Measurements from ENCODE around the gene DRICH1.
"Not testable (repeated sequence)": the region's sequence is repeated elsewhere in the genome, so short reads cannot be mapped to it uniquely, and the experiment has no call there.

The DRICH1 gene

GRCh38 chr22:23621916-23622315 is 10.2 kb downstream of the DRICH1 start:
- not testable (repeated sequence) for H3K9me3 ChIP-seq (ENCODE audit: control insufficient read depth, low read length); H3K36me3 ChIP-seq (ENCODE audit: control insufficient read depth, insufficient read depth, low read length); H3K4me3 ChIP-seq (ENCODE audit: insufficient read depth, low read depth, low read length, poor library complexity, severe bottlenecking); H3K27ac ChIP-seq (ENCODE audit: insufficient read depth, low read length, poor library complexity, severe bottlenecking); DNase-seq; H3K27me3 ChIP-seq (replicated peaks; ENCODE audit: control insufficient read depth, insufficient read depth, low read length, poor library complexity, severe bottlenecking); H3K4me1 ChIP-seq (ENCODE audit: control insufficient read depth, insufficient read depth, low read length, poor library complexity, severe bottlenecking)

- Histone ChIP-seq H3K4me1 (ENCODE audit: control insufficient read depth, insufficient read depth, low read length, poor library complexity, severe bottlenecking) (no peaks in the 10 kb centered on the region), H3K9me3 (ENCODE audit: control insufficient read depth, low read length) (no peaks in the 10 kb centered on the region), H3K4me3 (ENCODE audit: insufficient read depth, low read depth, low read length, poor library complexity, severe bottlenecking) (no peak overlapping the region), H3K27me3 (replicated peaks; ENCODE audit: control insufficient read depth, insufficient read depth, low read length, poor library complexity, severe bottlenecking) (no peaks in the 10 kb centered on the region), H3K27ac (ENCODE audit: insufficient read depth, low read length, poor library complexity, severe bottlenecking) (no peak overlapping the region), H3K36me3 (ENCODE audit: control insufficient read depth, insufficient read depth, low read length) (no peaks in the 10 kb centered on the region)
- DNase-seq: no peak
Observed at GRCh38 chr22:23621082-23621780, 10.9 kb downstream of the DRICH1 start.

- Histone ChIP-seq H3K27ac (ENCODE audit: insufficient read depth, low read length, poor library complexity, severe bottlenecking) (no peak overlapping the region), H3K27me3 (replicated peaks; ENCODE audit: control insufficient read depth, insufficient read depth, low read length, poor library complexity, severe bottlenecking) (no peaks in the 10 kb centered on the region), H3K36me3 (ENCODE audit: control insufficient read depth, insufficient read depth, low read length) (no peaks in the 10 kb centered on the region), H3K4me1 (ENCODE audit: control insufficient read depth, insufficient read depth, low read length, poor library complexity, severe bottlenecking) (no peaks in the 10 kb centered on the region), H3K9me3 (ENCODE audit: control insufficient read depth, low read length) (no peaks in the 10 kb centered on the region), H3K4me3 (ENCODE audit: insufficient read depth, low read depth, low read length, poor library complexity, severe bottlenecking) (no peak overlapping the region)
- DNase-seq: no peak
Observed at GRCh38 chr22:23613193-23613972, 18.7 kb downstream of the DRICH1 start.

GRCh38 chr22:23609983-23610781 is 21.9 kb downstream of the DRICH1 start:
- Histone ChIP-seq H3K4me1 (ENCODE audit: control insufficient read depth, insufficient read depth, low read length, poor library complexity, severe bottlenecking) (no peaks in the 10 kb centered on the region), H3K27me3 (replicated peaks; ENCODE audit: control insufficient read depth, insufficient read depth, low read length, poor library complexity, severe bottlenecking) (no peaks in the 10 kb centered on the region), H3K9me3 (ENCODE audit: control insufficient read depth, low read length) (no peaks in the 10 kb centered on the region), H3K27ac (ENCODE audit: insufficient read depth, low read length, poor library complexity, severe bottlenecking) (no peak overlapping the region), H3K4me3 (ENCODE audit: insufficient read depth, low read depth, low read length, poor library complexity, severe bottlenecking) (no peak overlapping the region), H3K36me3 (ENCODE audit: control insufficient read depth, insufficient read depth, low read length) (no peaks in the 10 kb centered on the region)
- DNase-seq: no peak

GRCh38 chr22:23608583-23608982 is 23.5 kb downstream of the DRICH1 start:
- Histone ChIP-seq H3K4me3 (ENCODE audit: insufficient read depth, low read depth, low read length, poor library complexity, severe bottlenecking) (no peak overlapping the region), H3K4me1 (ENCODE audit: control insufficient read depth, insufficient read depth, low read length, poor library complexity, severe bottlenecking) (no peaks in the 10 kb centered on the region), H3K27ac (ENCODE audit: insufficient read depth, low read length, poor library complexity, severe bottlenecking) (no peak overlapping the region), H3K27me3 (replicated peaks; ENCODE audit: control insufficient read depth, insufficient read depth, low read length, poor library complexity, severe bottlenecking) (no peaks in the 10 kb centered on the region), H3K9me3 (ENCODE audit: control insufficient read depth, low read length) (no peaks in the 10 kb centered on the region), H3K36me3 (ENCODE audit: control insufficient read depth, insufficient read depth, low read length) (no peaks in the 10 kb centered on the region)
- DNase-seq: no peak

- Histone ChIP-seq H3K27me3 (replicated peaks; ENCODE audit: control insufficient read depth, insufficient read depth, low read length, poor library complexity, severe bottlenecking) (no peaks in the 10 kb centered on the region), H3K4me3 (ENCODE audit: insufficient read depth, low read depth, low read length, poor library complexity, severe bottlenecking) (no peak overlapping the region), H3K27ac (ENCODE audit: insufficient read depth, low read length, poor library complexity, severe bottlenecking) (no peak overlapping the region), H3K4me1 (ENCODE audit: control insufficient read depth, insufficient read depth, low read length, poor library complexity, severe bottlenecking) (no peaks in the 10 kb centered on the region), H3K36me3 (ENCODE audit: control insufficient read depth, insufficient read depth, low read length) (no peaks in the 10 kb centered on the region), H3K9me3 (ENCODE audit: control insufficient read depth, low read length) (no peaks in the 10 kb centered on the region)
- DNase-seq: no peak
Observed at GRCh38 chr22:23606204-23607131, 25.7 kb downstream of the DRICH1 start.

GRCh38 chr22:23604939-23605712 is 27.0 kb downstream of the DRICH1 start:
- Histone ChIP-seq H3K27me3 (replicated peaks; ENCODE audit: control insufficient read depth, insufficient read depth, low read length, poor library complexity, severe bottlenecking) (no peaks in the 10 kb centered on the region), H3K36me3 (ENCODE audit: control insufficient read depth, insufficient read depth, low read length) (no peaks in the 10 kb centered on the region), H3K9me3 (ENCODE audit: control insufficient read depth, low read length) (no peaks in the 10 kb centered on the region), H3K4me1 (ENCODE audit: control insufficient read depth, insufficient read depth, low read length, poor library complexity, severe bottlenecking) (no peaks in the 10 kb centered on the region), H3K4me3 (ENCODE audit: insufficient read depth, low read depth, low read length, poor library complexity, severe bottlenecking) (no peak overlapping the region), H3K27ac (ENCODE audit: insufficient read depth, low read length, poor library complexity, severe bottlenecking) (no peak overlapping the region)
- DNase-seq: no peak

GRCh38 chr22:23603266-23603665 is 28.9 kb downstream of the DRICH1 start:
- Histone ChIP-seq H3K4me3 (ENCODE audit: insufficient read depth, low read depth, low read length, poor library complexity, severe bottlenecking) (no peak overlapping the region), H3K36me3 (ENCODE audit: control insufficient read depth, insufficient read depth, low read length) (no peaks in the 10 kb centered on the region), H3K4me1 (ENCODE audit: control insufficient read depth, insufficient read depth, low read length, poor library complexity, severe bottlenecking) (no peaks in the 10 kb centered on the region), H3K27me3 (replicated peaks; ENCODE audit: control insufficient read depth, insufficient read depth, low read length, poor library complexity, severe bottlenecking) (no peaks in the 10 kb centered on the region), H3K27ac (ENCODE audit: insufficient read depth, low read length, poor library complexity, severe bottlenecking) (no peak overlapping the region), H3K9me3 (ENCODE audit: control insufficient read depth, low read length) (no peaks in the 10 kb centered on the region)
- no peak for DNase-seq
